Uterine smooth muscle cell (primary cell): ENCODE measurements around the gene ERCC6L2. TPM values are rescaled to one million over a fixed set of nuclear protein-coding genes. Genes with fewer than 3 reads are reported as not detected.

Source experiments
- total RNA-seq: library from RNA; depleted of rRNA; stranded (reverse); fragments of >200 nt; gene quantifications from 2 replicates; pipeline ENCODE4 v1.2.3, GENCODE V29; 2014

ERCC6L2 gene
- 84.0 and 85.5 TPM in 2 replicates for total RNA-seq

DNA sequence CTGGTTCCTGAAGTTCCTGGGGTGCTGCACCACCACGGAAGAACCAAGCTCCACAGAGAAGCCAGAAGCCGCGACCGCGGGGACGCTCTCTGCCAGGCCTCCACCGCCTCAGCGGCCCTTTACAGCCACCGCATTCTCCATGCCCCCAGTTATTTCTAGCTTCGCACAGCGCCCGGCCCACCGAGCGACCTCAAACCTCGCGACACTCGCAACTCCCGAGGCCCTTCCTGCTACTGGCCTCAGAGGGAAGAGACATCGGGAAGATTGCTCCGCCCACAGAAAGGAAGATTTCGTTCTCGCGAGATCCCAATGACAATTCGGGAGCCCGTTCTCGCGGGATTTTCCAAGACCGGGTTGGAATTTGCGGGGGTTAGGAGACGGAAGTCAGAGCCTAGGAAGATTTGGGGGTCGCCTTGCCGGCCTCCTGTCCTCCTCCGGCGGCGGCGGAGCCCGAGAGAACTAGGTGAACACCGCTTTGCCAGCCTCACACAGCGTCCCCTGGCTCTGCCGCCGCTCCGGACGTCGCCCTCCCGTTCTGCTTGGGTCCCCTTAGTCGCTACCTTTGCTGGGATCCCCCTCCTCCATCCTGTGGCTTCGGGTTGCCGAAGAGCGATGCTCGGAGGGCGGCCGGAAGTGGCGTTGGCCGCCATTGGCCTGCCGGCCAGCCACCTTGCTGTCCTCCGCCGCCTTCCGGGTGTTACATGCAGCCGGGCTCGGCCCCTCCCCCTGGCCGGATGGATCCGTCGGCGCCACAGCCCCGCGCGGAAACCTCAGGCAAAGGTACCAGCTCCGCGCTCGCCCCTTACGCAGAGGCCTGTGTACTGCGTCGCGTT, at the start of gene ERCC6L2:
TSS of gene ERCC6L2 (plus strand) at position 387 of the 833 bp plus-strand sequence. CDS start at position 735, 348 bp downstream.

